HL-60 (cell line): ENCODE measurements around the gene YBEY.

ENCODE experiments used
- DNase-seq, 2 experiments: peaks; one replicate each; pipeline ENCODE4 v3.0.0-alpha.2; 2010 to 2020; ENCODE audit warnings: low read depth in 1 of 2, low spot score in 1 of 2
- H3K27ac ChIP-seq: fragments of 250-450 bp; sonication (Bioruptor Pico); replicated peaks from 2 replicates; pipeline ENCODE4 v1.5.1; 2020; ENCODE audit warnings: mild to moderate bottlenecking, moderate library complexity
- H3K27me3 ChIP-seq: fragments of 250-450 bp; sonication (Bioruptor Pico); 2 replicates; pipeline ENCODE4 v1.5.1; 2021; ENCODE audit warnings: mild to moderate bottlenecking, moderate library complexity; ENCODE audit not compliant: insufficient read depth, poor library complexity, severe bottlenecking
- H3K4me3 ChIP-seq: replicated peaks from 2 replicates; pipeline ENCODE4 v1.5.1; 2011; ENCODE audit warnings: mild to moderate bottlenecking, control low read depth, low read length; ENCODE audit not compliant: insufficient read depth
- CTCF ChIP-seq: IDR thresholded peaks from one replicate; pipeline ENCODE4 v1.5.1; 2011; ENCODE audit warnings: low read length, control low read depth, inconsistent platforms; ENCODE audit not compliant: insufficient read depth
- GABPA ChIP-seq: IDR thresholded peaks from 2 replicates; pipeline ENCODE4 v1.6.1; 2012; ENCODE audit warnings: low read depth
- POLR2AphosphoS5 ChIP-seq: IDR thresholded peaks from 2 replicates; pipeline ENCODE4 v1.6.1; 2012; ENCODE audit warnings: low read depth
- REST ChIP-seq: IDR thresholded peaks from 2 replicates; pipeline ENCODE4 v1.6.1; 2012; ENCODE audit warnings: low read depth; ENCODE audit not compliant: insufficient replicate concordance
- SPI1 ChIP-seq: IDR thresholded peaks from 2 replicates; pipeline ENCODE4 v1.6.1; 2012; ENCODE audit warnings: low read depth, mild to moderate bottlenecking, borderline replicate concordance

YBEY gene

GRCh38 chr21:46329796-46330195 is 43.7 kb downstream of the YBEY start:
- DNase-seq = no peak
- no peaks in the 10 kb centered on the region for H3K27me3 ChIP-seq
- TF ChIP-seq SPI1 = no peak
- TF ChIP-seq REST = no peak
- no peak for TF ChIP-seq CTCF
- TF ChIP-seq POLR2AphosphoS5 = no peak
- TF ChIP-seq GABPA = no peak
- no peak overlapping the region for H3K27ac ChIP-seq
- H3K4me3 ChIP-seq = no peak overlapping the region

GRCh38 chr21:46334351-46335140 is 48.4 kb downstream of the YBEY start:
- H3K4me3 ChIP-seq = no peak overlapping the region
- no peak overlapping the region for H3K27ac ChIP-seq
- no peak for DNase-seq
- no peaks in the 10 kb centered on the region for H3K27me3 ChIP-seq
- TF ChIP-seq SPI1 = no peak
- no peak for TF ChIP-seq CTCF
- no peak for TF ChIP-seq GABPA
- no peak for TF ChIP-seq REST
- no peak for TF ChIP-seq POLR2AphosphoS5

GRCh38 chr21:46336603-46337002 is 50.5 kb downstream of the YBEY start:
- no peak for DNase-seq
- Histone ChIP-seq H3K27ac (no peak overlapping the region), H3K4me3 (no peak overlapping the region), H3K27me3 (no peaks in the 10 kb centered on the region)
- no peak for TF ChIP-seq POLR2AphosphoS5
- TF ChIP-seq GABPA = no peak

- Histone ChIP-seq H3K27ac (no peak overlapping the region), H3K4me3 (no peak overlapping the region), H3K27me3 (no peaks in the 10 kb centered on the region)
- DNase-seq = no peak
- TF ChIP-seq SPI1 = no peak
- no peak for TF ChIP-seq GABPA
- TF ChIP-seq CTCF = no peak
- TF ChIP-seq POLR2AphosphoS5 = no peak
- no peak for TF ChIP-seq REST
Measured at GRCh38 chr21:46340998-46341397, 54.9 kb downstream of the YBEY start.
